H1 (cell line): ENCODE data around the gene BZW1. TPM values are rescaled to one million over a fixed set of nuclear protein-coding genes. Genes with fewer than 3 reads are reported as not detected.

Experiments
- ASH2L ChIP-seq: fragments of 200-600, 300-600 bp; sonication (generic); IDR thresholded peaks from one replicate; pipeline ENCODE4 v1.7.1; 2017; ENCODE audit warnings: low read length
- GTF2F1 ChIP-seq: IDR thresholded peaks from 2 replicates; pipeline ENCODE4 v1.6.1; 2012; ENCODE audit warnings: low read depth, low read length, improper control_type of control experiment, borderline replicate concordance
- SIX5 ChIP-seq: IDR thresholded peaks from 2 replicates; pipeline ENCODE4 v1.6.1; 2011; ENCODE audit warnings: mild to moderate bottlenecking, low read depth, low read length
- SUZ12 ChIP-seq: fragments of 200-600 bp; sonication (generic); IDR thresholded peaks from 2 replicates; pipeline ENCODE4 v1.6.1; 2012; ENCODE audit warnings: mild to moderate bottlenecking, inconsistent platforms, low read length, moderate library complexity, mixed read lengths
- TAF7 ChIP-seq: optimal IDR thresholded peaks from 2 replicates; pipeline ENCODE3; 2011; ENCODE audit warnings: low read depth, mild to moderate bottlenecking, inconsistent platforms, low read length, moderate library complexity, borderline replicate concordance
- polyA plus RNA-seq, 7 experiments: library from polyadenylated mRNA; depleted of rRNA in 3 of 7; stranded (reverse) in 5 of 7; unstranded in 2 of 7; fragments of >200 nt in 5 of 7; fragments of 200-250 nt in 2 of 7; gene quantifications; 1 replicate in 5 of 7; 2 replicates in 1 of 7; 4 replicates in 1 of 7; pipeline versions ENCODE4 v1.2.1 to v1.2.3, GENCODE V29; 2011 to 2013; ENCODE audit warnings: missing spikeins in 2 of 7, mixed read lengths in 2 of 7
- total RNA-seq: library from RNA; stranded (reverse); fragmentation: NEBNext Ultra II Directional; extraction: Animal tissue kit (Norgen Biotek cat#: 25700); gene quantifications from 2 replicates; pipeline ENCODE4 v1.2.1, GENCODE V29; 2021

BZW1 gene
- total and polyA plus RNA-seq, 2 of the 8 experiments (the other 6 are each of a cell fraction or from before 2014, with no cell fraction given), result 152 to 335 TPM

GRCh38 chr2:200787351-200788120 lies 24.2 kb upstream of the BZW1 start (continued):
- TF ChIP-seq TAF7 (no peak), SIX5 (no peak), GTF2F1 (no peak), ASH2L (no peak), SUZ12 (no peak)
